ENCODE measurements around the gene FAM114A2. TPM values are rescaled to one million over a fixed set of nuclear protein-coding genes. Genes with fewer than 3 reads are reported as not detected.
A peak's percentile ranks its signal among the peaks of the same experiment; 100 is the strongest.

Gene FAM114A2
- total RNA-seq, 2 experiments from 2014 or later = 16.5 to 33.2 TPM

GRCh38 chr5:153974813-153975163, 63.9 kb downstream of the FAM114A2 start:
- Histone ChIP-seq H3K27ac (ENCODE audit: low read depth, low read length, poor library complexity, severe bottlenecking) (no peak overlapping the region), H3K4me1 (ENCODE audit: insufficient read depth, low read length, poor library complexity, severe bottlenecking) (no peaks in the 10 kb centered on the region), H3K4me3 (ENCODE audit: low read depth, low read length, poor library complexity, severe bottlenecking) (no peak overlapping the region), H4K20me1 (ENCODE audit: insufficient read depth, low read length) (no peaks in the 10 kb centered on the region), H3K4me2 (ENCODE audit: low read length) (no peak overlapping the region), H3K9me3 (ENCODE audit: low read length) (no peaks in the 10 kb centered on the region), H3K9me2 (ENCODE audit: insufficient read depth, low read length) (no peaks in the 10 kb centered on the region), H3K79me2 (ENCODE audit: insufficient read depth, low read depth, low read length) (no peaks in the 10 kb centered on the region), H2AFZ (ENCODE audit: low read length) (no peak overlapping the region), H3K36me3 (ENCODE audit: insufficient read depth, low read length) (no peaks in the 10 kb centered on the region)
- intact Hi-C loops (cut with micrococcal nuclease; ENCODE audit: unreplicated experiment) = loop anchor here (1.0 to 10.0 kb wide), 4 partner anchors 98 to 640 kb away; no protein-coding TSS in a partner anchor
- POLR2A ChIA-PET = interaction anchor here (0.8 kb wide), 1 partner anchor 12 kb away, joined by 4 read pairs; no protein-coding TSS in a partner anchor
- no peak for TF ChIP-seq CTCF (conservative IDR thresholded peaks at IDR 0.05; ENCODE audit: low read length)
- no peak for TF ChIP-seq EZH2phosphoT487 (IDR thresholded peaks at IDR 0.05; ENCODE audit: borderline replicate concordance, low read depth, low read length)
- CTCF ChIA-PET (ENCODE audit: unreplicated experiment) = interaction anchor here (1.5 kb wide), 1 partner anchor 35 kb away, joined by 4 read pairs; no protein-coding TSS in a partner anchor
- no TSS peak for BruUV-seq (replicated peaks)
- no peak for DNase-seq (ENCODE audit: low spot score)

DNA sequence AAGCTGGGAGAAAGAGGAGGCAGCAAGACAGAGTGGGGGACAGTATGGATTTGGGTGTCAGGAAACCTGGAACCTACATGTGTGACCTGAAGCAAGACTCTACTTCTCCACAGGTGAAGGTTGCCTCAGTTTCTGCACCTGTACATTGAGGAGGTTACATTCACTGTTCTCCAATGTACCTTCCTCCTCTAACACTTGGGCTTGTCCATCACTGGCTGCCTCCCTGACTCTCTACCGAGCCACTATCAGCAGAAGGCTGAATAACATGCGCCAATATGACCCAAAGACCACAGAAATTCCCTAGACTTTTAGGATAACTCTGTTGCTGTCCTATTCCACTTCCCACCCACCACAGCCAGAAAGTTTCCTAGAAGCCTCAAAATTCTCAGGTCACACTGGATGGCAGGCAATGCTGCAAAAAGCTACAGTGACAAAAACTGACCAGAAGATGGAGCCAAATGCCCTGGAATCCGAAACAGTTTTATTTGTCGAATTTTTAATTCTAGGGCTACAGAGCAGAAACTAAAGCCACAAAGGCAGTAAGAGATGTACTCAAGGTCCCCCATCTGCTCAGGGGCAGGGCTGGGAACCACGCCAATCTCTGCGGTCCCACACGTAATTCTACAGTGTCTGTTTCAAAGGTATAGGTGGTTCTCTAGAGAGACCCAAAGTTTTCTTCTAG, 64.4 kb downstream of the FAM114A2 start:
- H3K4me2 ChIP-seq (ENCODE audit: low read length) = no peak overlapping the region
- peak; percentile 51 for DNase-seq (ENCODE audit: low spot score)
- BruUV-seq (replicated peaks) = no TSS peak
- no peaks in the 10 kb centered on the region for H3K4me1 ChIP-seq (ENCODE audit: insufficient read depth, low read length, poor library complexity, severe bottlenecking)
- H3K9me3 ChIP-seq (ENCODE audit: low read length) = no peaks in the 10 kb centered on the region
- no peaks in the 10 kb centered on the region for H3K9me2 ChIP-seq (ENCODE audit: insufficient read depth, low read length)
- no peak overlapping the region for H3K4me3 ChIP-seq (ENCODE audit: low read depth, low read length, poor library complexity, severe bottlenecking)
- POLR2A ChIA-PET = interaction anchor here (0.5 to 0.7 kb wide), 2 partner anchors 21 to 305 kb away, joined by 3 read pairs; no protein-coding TSS in a partner anchor
- peak; percentile 93 for TF ChIP-seq CTCF (conservative IDR thresholded peaks at IDR 0.05; ENCODE audit: low read length)
- no peak for TF ChIP-seq EZH2phosphoT487 (IDR thresholded peaks at IDR 0.05; ENCODE audit: borderline replicate concordance, low read depth, low read length)
- CTCF ChIA-PET (ENCODE audit: unreplicated experiment) = interaction anchor here (1.5 kb wide), 1 partner anchor 35 kb away, joined by 4 read pairs; no protein-coding TSS in a partner anchor
- H3K36me3 ChIP-seq (ENCODE audit: insufficient read depth, low read length) = no peaks in the 10 kb centered on the region
- H3K27ac ChIP-seq (ENCODE audit: low read depth, low read length, poor library complexity, severe bottlenecking) = no peak overlapping the region
- no peaks in the 10 kb centered on the region for H4K20me1 ChIP-seq (ENCODE audit: insufficient read depth, low read length)
- no peaks in the 10 kb centered on the region for H3K79me2 ChIP-seq (ENCODE audit: insufficient read depth, low read depth, low read length)
- no peak overlapping the region for H2AFZ ChIP-seq (ENCODE audit: low read length)
- intact Hi-C loops (cut with micrococcal nuclease; ENCODE audit: unreplicated experiment) = loop anchor here (1.0 to 10.0 kb wide), 4 partner anchors 98 to 641 kb away; no protein-coding TSS in a partner anchor

DNA sequence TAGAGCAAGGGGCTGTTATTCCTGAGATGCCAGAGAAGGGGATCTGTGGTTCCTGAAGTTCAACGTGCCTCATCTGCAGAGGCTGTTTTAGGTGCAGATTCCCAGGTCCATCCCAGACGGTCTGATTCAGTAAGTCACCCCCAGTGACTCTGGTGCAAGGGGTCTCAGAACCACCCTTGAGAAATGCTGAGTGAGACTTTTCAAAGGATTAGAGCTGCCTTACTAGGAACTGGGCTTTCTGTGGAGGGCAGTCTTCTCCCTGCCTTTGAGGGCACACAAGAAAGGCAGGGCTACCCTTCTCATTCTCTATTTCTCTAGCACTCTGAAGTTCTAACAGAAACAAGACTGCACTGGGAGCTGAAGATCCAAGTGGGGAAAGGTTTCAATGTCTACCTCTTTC, 66.5 kb downstream of the FAM114A2 start:
- TF ChIP-seq CTCF (conservative IDR thresholded peaks at IDR 0.05; ENCODE audit: low read length) (no peak), EZH2phosphoT487 (IDR thresholded peaks at IDR 0.05; ENCODE audit: borderline replicate concordance, low read depth, low read length) (no peak)
- Histone ChIP-seq H3K4me3 (ENCODE audit: low read depth, low read length, poor library complexity, severe bottlenecking) (no peak overlapping the region), H2AFZ (ENCODE audit: low read length) (no peak overlapping the region), H3K27ac (ENCODE audit: low read depth, low read length, poor library complexity, severe bottlenecking) (no peak overlapping the region), H3K79me2 (ENCODE audit: insufficient read depth, low read depth, low read length) (no peaks in the 10 kb centered on the region), H3K4me1 (ENCODE audit: insufficient read depth, low read length, poor library complexity, severe bottlenecking) (no peaks in the 10 kb centered on the region), H3K9me2 (ENCODE audit: insufficient read depth, low read length) (no peaks in the 10 kb centered on the region), H3K4me2 (ENCODE audit: low read length) (no peak overlapping the region), H3K9me3 (ENCODE audit: low read length) (no peaks in the 10 kb centered on the region), H3K36me3 (ENCODE audit: insufficient read depth, low read length) (no peaks in the 10 kb centered on the region), H4K20me1 (ENCODE audit: insufficient read depth, low read length) (no peaks in the 10 kb centered on the region)
- CTCF ChIA-PET (ENCODE audit: unreplicated experiment) = interaction anchor here (0.5 kb wide), 1 partner anchor 201 kb away, joined by 3 read pairs; no protein-coding TSS in a partner anchor
- no peak for DNase-seq (ENCODE audit: low spot score)
- BruUV-seq (replicated peaks) = no TSS peak
- POLR2A ChIA-PET = no interaction called here
- intact Hi-C loops (cut with micrococcal nuclease; ENCODE audit: unreplicated experiment) = loop anchor here (10.0 kb wide), 1 partner anchor 643 kb away; no protein-coding TSS in a partner anchor

Measured in OCI-LY7 (cell line).